PC-9 (cell line): ENCODE results near the gene TENT4A. TPM values are rescaled to one million over a fixed set of nuclear protein-coding genes. Genes with fewer than 3 reads are reported as not detected.

ENCODE experiments used
- BruUV-seq: library from RNA; stranded (reverse); fragments of 400-500 nt; replicated peaks from 2 replicates; lab custom pipeline; 2021; lab: Mats Ljungman, UMichigan
- CTCF ChIA-PET: fragments of 300-600 bp; sonication (Branson Sonifier 250); formaldehyde crosslinking; loops from one replicate; lab custom pipeline; 2022; ENCODE audit warnings: antibody characterized with exemption; lab: Charles Lee
- POLR2A ChIA-PET: fragments of 300-600 bp; sonication (Branson Sonifier 250); formaldehyde crosslinking; loops from one replicate; lab custom pipeline; 2022; ENCODE audit warnings: antibody characterized with exemption; ENCODE audit not compliant: unreplicated experiment; lab: Charles Lee
- DNase-seq, 2 experiments: peaks; one replicate each; pipeline versions ENCODE4 v3.0.0 to v3.0.0-alpha.2; 2015 to 2022; ENCODE audit warnings: mixed read lengths in 1 of 2
- H2AFZ ChIP-seq: fragments of 200-600 bp; sonication (generic); 2 replicates; pipeline ENCODE4 v1.8.1; 2017; ENCODE audit warnings: antibody characterized with exemption
- H3F3A ChIP-seq: fragments of 200-600 bp; sonication (generic); 2 replicates; pipeline ENCODE4 v1.8.1; 2017; ENCODE audit warnings: antibody characterized with exemption, mild to moderate bottlenecking, low read depth; ENCODE audit not compliant: insufficient read depth
- H3K27ac ChIP-seq: fragments of 200-600 bp; sonication (generic); 2 replicates; pipeline ENCODE4 v1.6.1; 2016; ENCODE audit warnings: mixed run types
- H3K27me3 ChIP-seq: fragments of 200-600 bp; sonication (generic); 2 replicates; pipeline ENCODE4 v1.6.1; 2016; ENCODE audit warnings: low read depth, mixed run types; ENCODE audit not compliant: insufficient read depth
- H3K36me3 ChIP-seq: fragments of 200-600 bp; sonication (generic); 2 replicates; pipeline ENCODE4 v1.6.1; 2016; ENCODE audit warnings: low read depth, mixed run types
- H3K4me1 ChIP-seq: fragments of 200-600 bp; sonication (generic); replicated peaks from 2 replicates; pipeline ENCODE4 v1.6.1; 2016; ENCODE audit warnings: mixed run types; ENCODE audit not compliant: insufficient read depth
- H3K4me2 ChIP-seq: fragments of 200-600 bp; sonication (generic); 2 replicates; pipeline ENCODE4 v1.6.1; 2017; ENCODE audit warnings: mixed run types
- H3K4me3 ChIP-seq: fragments of 200-600 bp; sonication (generic); 2 replicates; pipeline ENCODE4 v1.6.1; 2016; ENCODE audit warnings: mixed run types
- H3K79me2 ChIP-seq: fragments of 200-600 bp; sonication (generic); 2 replicates; pipeline ENCODE4 v1.6.1; 2017; ENCODE audit warnings: low read depth, mixed run types
- H3K9me2 ChIP-seq: fragments of 200-600 bp; sonication (generic); 2 replicates; pipeline ENCODE4 v1.8.1; 2017; ENCODE audit warnings: mild to moderate bottlenecking; ENCODE audit not compliant: insufficient read depth
- H3K9me3 ChIP-seq: fragments of 200-600 bp; sonication (generic); 2 replicates; pipeline ENCODE4 v1.8.1; 2016; ENCODE audit warnings: low read depth; ENCODE audit not compliant: insufficient read depth
- H4K20me1 ChIP-seq: fragments of 200-600 bp; sonication (generic); 2 replicates; pipeline ENCODE4 v1.8.1; 2017; ENCODE audit not compliant: insufficient read depth
- CTCF ChIP-seq: fragments of 200-600 bp; sonication (generic); conservative IDR thresholded peaks from 2 replicates; pipeline ENCODE4 v1.6.1; 2017; ENCODE audit warnings: mixed run types, antibody characterized with exemption, mild to moderate bottlenecking, moderate library complexity
- EZH2 ChIP-seq: fragments of 200-600 bp; sonication (generic); IDR thresholded peaks from 2 replicates; pipeline ENCODE4 v1.8.0; 2017; ENCODE audit warnings: antibody characterized with exemption, low read depth
- intact Hi-C: fragments of 100-400 bp; cut with micrococcal nuclease; formaldehyde crosslinking; loops from one replicate; pipeline ENCODE4 v1.10.0; 2022; ENCODE audit not compliant: unreplicated experiment
- total RNA-seq: library from RNA; stranded (reverse); gene quantifications from 2 replicates; pipeline ENCODE4 v1.2.3, GENCODE V29; 2021

TENT4A gene
- total RNA-seq, 1 experiment from 2014 or later, result 84.8 TPM

- no TSS peak for BruUV-seq
- Histone ChIP-seq H2AFZ (no peak overlapping the region), H3K36me3 (no peaks in the 10 kb centered on the region), H3K27me3 (no peaks in the 10 kb centered on the region), H3F3A (no peaks in the 10 kb centered on the region), H3K27ac (no peak overlapping the region), H3K79me2 (no peaks in the 10 kb centered on the region), H3K9me2 (no peaks in the 10 kb centered on the region), H3K4me2 (no peak overlapping the region), H3K4me1 (no peaks in the 10 kb centered on the region), H3K4me3 (no peak overlapping the region), H3K9me3 (no peaks in the 10 kb centered on the region), H4K20me1 (no peaks in the 10 kb centered on the region)
- POLR2A ChIA-PET, result no interaction called here
- CTCF ChIA-PET, result interaction anchor here (0.6 kb wide), 1 partner anchor 15 kb away, joined by 4 read pairs; no protein-coding TSS in a partner anchor
- no peak; the same call in 1 of the 2 replicates for TF ChIP-seq CTCF
- TF ChIP-seq EZH2, result no peak
- DNase-seq, result peak in 1 of 2 experiments; percentile 27
- intact Hi-C loops, result no loop called here
Measured at GRCh38 chr5:6788956-6789649, 75.9 kb downstream of the TENT4A start.

GRCh38 chr5:6790346-6790865 is 77.2 kb downstream of the TENT4A start:
- H3K27me3 ChIP-seq, result no peaks in the 10 kb centered on the region
- H3K4me2 ChIP-seq, result no peak overlapping the region
- ChIA-PET CTCF (no interaction called here), POLR2A (no interaction called here)
- H3F3A ChIP-seq, result no peaks in the 10 kb centered on the region
- no peaks in the 10 kb centered on the region for H3K79me2 ChIP-seq
- no peak for DNase-seq
- H3K36me3 ChIP-seq, result no peaks in the 10 kb centered on the region
- TF ChIP-seq CTCF, result no peak
- no peaks in the 10 kb centered on the region for H3K4me1 ChIP-seq
- no peaks in the 10 kb centered on the region for H3K9me3 ChIP-seq
- intact Hi-C loops, result no loop called here
- H3K4me3 ChIP-seq, result no peak overlapping the region
- H4K20me1 ChIP-seq, result no peaks in the 10 kb centered on the region
- no peaks in the 10 kb centered on the region for H3K9me2 ChIP-seq
- no peak overlapping the region for H2AFZ ChIP-seq
- no peak overlapping the region for H3K27ac ChIP-seq
- no TSS peak for BruUV-seq

- intact Hi-C loops, result no loop called here
- H3K4me1 ChIP-seq, result no peaks in the 10 kb centered on the region
- TF ChIP-seq CTCF, result no peak
- no peak for TF ChIP-seq EZH2
- ChIA-PET POLR2A (no interaction called here), CTCF (no interaction called here)
- no peak overlapping the region for H3K4me3 ChIP-seq
- no peaks in the 10 kb centered on the region for H3K27me3 ChIP-seq
- H2AFZ ChIP-seq, result no peak overlapping the region
- no peaks in the 10 kb centered on the region for H3F3A ChIP-seq
- H3K4me2 ChIP-seq, result no peak overlapping the region
- no peak overlapping the region for H3K27ac ChIP-seq
- H3K9me2 ChIP-seq, result no peaks in the 10 kb centered on the region
- no peaks in the 10 kb centered on the region for H3K9me3 ChIP-seq
- no peaks in the 10 kb centered on the region for H3K36me3 ChIP-seq
- no peaks in the 10 kb centered on the region for H4K20me1 ChIP-seq
- no peak for DNase-seq
- no peaks in the 10 kb centered on the region for H3K79me2 ChIP-seq
- no TSS peak for BruUV-seq
Measured at GRCh38 chr5:6791031-6791430, 77.8 kb downstream of the TENT4A start.
